ENCODE data around the gene EGFLAM. TPM values are rescaled to one million over a fixed set of nuclear protein-coding genes. Genes with fewer than 3 reads are reported as not detected.
"Not testable (repeated sequence)": the region's sequence is repeated elsewhere in the genome, so short reads cannot be mapped to it uniquely, and the experiment has no call there.

EGFLAM gene
- total RNA-seq, 4 donors from 2014 or later, result 3.5 to 6.7 (median 6.3) TPM

DNA sequence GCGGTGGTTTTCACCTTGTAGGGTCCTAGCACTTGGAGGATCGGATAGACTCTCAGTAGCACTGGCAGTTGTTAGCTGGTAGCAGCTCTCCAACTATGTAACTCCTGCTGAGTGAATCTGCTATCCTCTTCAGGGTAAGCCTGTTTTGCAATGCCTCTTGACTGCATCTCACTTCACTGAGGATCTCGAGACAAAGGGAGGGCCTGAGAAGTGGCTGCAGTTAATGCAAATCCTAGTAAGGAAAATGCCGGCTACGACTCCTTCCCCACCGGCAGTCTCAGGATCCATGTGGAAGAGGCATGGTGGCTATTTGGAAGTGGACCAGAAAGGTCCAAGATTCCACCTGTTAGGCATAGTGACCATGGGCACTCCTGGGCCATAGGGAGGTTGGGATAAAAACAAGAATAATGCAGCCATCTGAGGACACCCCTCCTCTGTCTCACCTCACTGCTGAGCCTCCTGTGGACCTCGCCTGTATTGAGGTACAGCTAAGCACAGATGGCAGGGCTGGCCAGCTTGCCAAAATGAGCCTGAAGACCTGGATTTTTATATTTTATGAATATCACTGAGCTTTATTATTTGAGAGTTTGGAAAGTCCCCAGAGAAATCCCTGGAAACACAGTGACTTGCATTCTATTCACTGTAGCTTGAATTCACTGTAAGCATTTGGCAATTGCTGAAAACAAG, 152.1 kb downstream of the EGFLAM start:
- DNase-seq, result no peak
- Histone ChIP-seq H3K27ac (no peak overlapping the region), H3K4me3 (replicated peaks in 1 of 3) (no peak overlapping the region), H3K27me3 (no peaks in the 10 kb centered on the region), H3K36me3 (no peaks in the 10 kb centered on the region), H3K9me3 (no peaks in the 10 kb centered on the region), H3K4me1 (no peaks in the 10 kb centered on the region)
- intact Hi-C loops (cut with DNase I), result loop anchor here (10.0 kb wide), 1 partner anchor 514 kb away; no protein-coding TSS in a partner anchor
- TF ChIP-seq CTCF (IDR thresholded peaks at IDR 0.05) (no peak), POLR2A (IDR thresholded peaks at IDR 0.05) (no peak)
- WGBS, 2 donors, result 50 to 72% methylated on average over 7 of the region's 7 CpGs

DNA sequence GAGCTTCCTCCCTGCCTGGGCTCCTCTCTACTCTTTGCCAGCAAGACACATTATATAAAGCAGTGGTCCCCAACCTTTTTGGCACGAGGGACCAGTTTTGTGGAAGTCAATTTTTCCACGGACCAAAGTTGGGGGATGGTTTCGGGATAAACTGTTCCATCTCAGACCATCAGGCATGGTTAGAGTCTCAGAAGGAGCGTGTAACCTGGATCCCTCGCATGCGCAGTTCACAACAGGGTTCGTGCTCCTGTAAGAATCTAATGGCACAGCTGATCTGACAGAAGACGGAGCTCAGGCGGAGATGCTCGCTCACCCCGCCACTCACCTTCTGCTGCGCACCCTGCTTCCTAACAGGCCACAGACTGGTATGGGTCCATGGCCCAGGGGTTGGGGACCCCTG, 155.3 kb downstream of the EGFLAM start:
- 82 to 95% methylated on average over 12 of the region's 12 CpGs for WGBS, 2 donors
- no peak for TF ChIP-seq POLR2A (IDR thresholded peaks at IDR 0.05)
- no peak for TF ChIP-seq CTCF (IDR thresholded peaks at IDR 0.05)
- DNase-seq, result no peak
- no peaks in the 10 kb centered on the region for H3K36me3 ChIP-seq
- H3K4me3 ChIP-seq (replicated peaks in 1 of 3), result no peak overlapping the region
- no peaks in the 10 kb centered on the region for H3K27me3 ChIP-seq
- H3K4me1 ChIP-seq, result no peaks in the 10 kb centered on the region
- H3K27ac ChIP-seq, result no peak overlapping the region
- intact Hi-C loops (cut with DNase I), result loop anchor here (10.0 kb wide), 1 partner anchor 511 kb away; no protein-coding TSS in a partner anchor
- no peaks in the 10 kb centered on the region for H3K9me3 ChIP-seq

DNA sequence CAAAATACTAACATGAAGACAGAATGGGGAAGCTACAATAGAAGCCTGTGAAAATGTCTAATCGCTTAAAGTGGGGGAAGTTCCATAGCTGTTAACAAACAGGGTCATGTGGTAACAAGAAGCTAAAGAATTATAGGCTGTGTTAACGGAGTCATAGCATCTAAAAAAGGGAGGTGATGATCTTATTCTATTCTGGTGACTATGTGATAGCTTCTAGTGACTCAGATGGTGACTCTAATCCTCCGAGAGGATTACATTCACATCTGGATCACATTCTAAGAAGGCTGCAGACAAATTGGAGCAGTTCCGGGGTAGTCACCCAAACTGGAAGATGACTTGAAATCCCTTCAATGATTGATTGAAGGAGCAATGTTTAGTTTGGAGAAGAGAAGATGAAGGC, 156.0 kb downstream of the EGFLAM start:
- DNase-seq, result no peak
- 83 to 88% methylated on average over 4 of the region's 4 CpGs for WGBS, 2 donors
- Histone ChIP-seq H3K36me3 (no peaks in the 10 kb centered on the region), H3K4me1 (no peaks in the 10 kb centered on the region), H3K4me3 (replicated peaks in 1 of 3) (no peak overlapping the region), H3K27ac (no peak overlapping the region), H3K9me3 (no peaks in the 10 kb centered on the region), H3K27me3 (no peaks in the 10 kb centered on the region)
- no peak for TF ChIP-seq CTCF (IDR thresholded peaks at IDR 0.05)
- TF ChIP-seq POLR2A (IDR thresholded peaks at IDR 0.05), result no peak
- intact Hi-C loops (cut with DNase I), result loop anchor here (10.0 kb wide), 1 partner anchor 510 kb away; no protein-coding TSS in a partner anchor

- H3K4me3 ChIP-seq (replicated peaks in 1 of 3); H3K27me3 ChIP-seq; H3K9me3 ChIP-seq; H3K36me3 ChIP-seq; H3K27ac ChIP-seq; DNase-seq; H3K4me1 ChIP-seq: not testable (repeated sequence)
- intact Hi-C loops (cut with DNase I), result loop anchor here (10.0 kb wide), 1 partner anchor 509 kb away; no protein-coding TSS in a partner anchor
- WGBS, 2 donors, result 70 to 74% methylated on average over 5 of the region's 5 CpGs
Measured at GRCh38 chr5:38415772-38416171, 157.4 kb downstream of the EGFLAM start.

GRCh38 chr5:38417658-38418017, 159.3 kb downstream of the EGFLAM start:
- TF ChIP-seq CTCF (IDR thresholded peaks at IDR 0.05) (no peak), POLR2A (IDR thresholded peaks at IDR 0.05) (no peak)
- 35 to 48% methylated on average over 5 of the region's 5 CpGs for WGBS, 2 donors
- intact Hi-C loops (cut with DNase I), result loop anchor here (10.0 kb wide), 1 partner anchor 507 kb away; no protein-coding TSS in a partner anchor
- Histone ChIP-seq H3K27ac (no peak overlapping the region), H3K27me3 (no peaks in the 10 kb centered on the region), H3K9me3 (no peaks in the 10 kb centered on the region), H3K4me3 (replicated peaks in 1 of 3) (no peak overlapping the region), H3K4me1 (no peaks in the 10 kb centered on the region), H3K36me3 (no peaks in the 10 kb centered on the region)
- no peak for DNase-seq
